ENCODE data around the gene CALCR.

DNA sequence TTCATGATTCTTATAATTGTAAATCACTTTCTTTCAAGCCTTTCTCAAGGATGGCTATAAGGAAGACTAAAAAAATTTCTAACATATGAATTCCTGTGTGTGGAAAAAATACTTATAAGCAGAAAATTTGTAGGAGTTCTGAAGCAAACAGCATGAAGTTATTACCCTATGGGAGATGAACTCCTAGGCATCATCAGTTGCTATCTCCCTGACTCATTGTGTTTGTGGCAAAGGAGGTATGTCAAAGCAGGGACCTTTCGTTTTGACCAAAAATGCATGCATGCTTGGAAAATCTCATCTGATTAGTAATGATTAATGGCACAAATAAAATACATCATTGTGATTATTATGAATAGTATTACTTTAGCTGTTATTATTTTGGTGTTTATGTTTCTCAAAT, 59.4 kb downstream of the CALCR start:
- TF ChIP-seq EZH2 (IDR thresholded peaks at IDR 0.05): no peak
- TF ChIP-seq POLR2AphosphoS5 (IDR thresholded peaks at IDR 0.05; ENCODE audit: borderline replicate concordance, low read depth, low read length): no peak
- no peak for TF ChIP-seq FOXP2 (optimal IDR thresholded peaks at IDR 0.05; ENCODE audit: control extremely low read depth, extremely low read length, insufficient read depth)

All from SK-N-MC (cell line).